HG03460 (cell line): ENCODE data around the gene MTHFD2.
"Not testable (repeated sequence)": the region's sequence is repeated elsewhere in the genome, so short reads cannot be mapped to it uniquely, and the experiment has no call there.

Experiments
- ATAC-seq: cut with Tn5 transposase; IDR thresholded peaks from one replicate; pipeline ENCODE4 v1.9.1; 2021; ENCODE audit not compliant: unreplicated experiment

MTHFD2 gene

GRCh38 chr2:74198461-74199274, at the start of gene MTHFD2:
Gene MTHFD2 (plus strand): TSS chr2:74198615. CDS start chr2:74198642, 27 bp downstream.
- peak; percentile 80 for ATAC-seq

- no peak for ATAC-seq
Measured at GRCh38 chr2:74149247-74149525, 49.2 kb upstream of the MTHFD2 start.

- no peak for ATAC-seq
Measured at GRCh38 chr2:74149570-74150319, 48.7 kb upstream of the MTHFD2 start.

- no peak for ATAC-seq
Measured at GRCh38 chr2:74152954-74153353, 45.5 kb upstream of the MTHFD2 start.

- no peak for ATAC-seq
Measured at GRCh38 chr2:74155830-74156229, 42.6 kb upstream of the MTHFD2 start.

- no peak for ATAC-seq
Measured at GRCh38 chr2:74162951-74163350, 35.5 kb upstream of the MTHFD2 start.

- ATAC-seq, result no peak
Measured at GRCh38 chr2:74164761-74165160, 33.7 kb upstream of the MTHFD2 start.

- ATAC-seq, result no peak
Measured at GRCh38 chr2:74168739-74169138, 29.7 kb upstream of the MTHFD2 start.

GRCh38 chr2:74174909-74175308, 23.5 kb upstream of the MTHFD2 start:
- ATAC-seq, result no peak

- ATAC-seq, result no peak
Measured at GRCh38 chr2:74177696-74178095, 20.7 kb upstream of the MTHFD2 start.

- peak; percentile 85 for ATAC-seq
Measured at GRCh38 chr2:74178211-74179062, 20.0 kb upstream of the MTHFD2 start, which contains the start of gene MOB1A. Gene MOB1A (minus strand): TSS chr2:74178879. CDS start chr2:74178674, 205 bp downstream.

GRCh38 chr2:74179063-74179865, 19.2 kb upstream of the MTHFD2 start:
- ATAC-seq, result peak; percentile 14

GRCh38 chr2:74181739-74182138, 16.7 kb upstream of the MTHFD2 start:
- ATAC-seq, result peak; percentile 29

GRCh38 chr2:74183878-74184277, 14.5 kb upstream of the MTHFD2 start:
- ATAC-seq, result no peak

GRCh38 chr2:74186038-74186437, 12.4 kb upstream of the MTHFD2 start:
- ATAC-seq, result peak; percentile 69

- not testable (repeated sequence) for ATAC-seq
Measured at GRCh38 chr2:74186706-74187105, 11.7 kb upstream of the MTHFD2 start.

- no peak for ATAC-seq
Measured at GRCh38 chr2:74188018-74188601, 10.3 kb upstream of the MTHFD2 start.

GRCh38 chr2:74188696-74189095, 9.7 kb upstream of the MTHFD2 start:
- no peak for ATAC-seq

GRCh38 chr2:74191596-74192380, 6.6 kb upstream of the MTHFD2 start:
- ATAC-seq, result no peak
